NK-92 (cell line): ENCODE results near the gene VANGL1.

Experiments used
- DNase-seq: peaks from one replicate; lab custom pipeline; 2025; ENCODE audit not compliant: unreplicated experiment; lab: John Stamatoyannopoulos, UW

The VANGL1 gene

GRCh38 chr1:115666702-115667101, 24.9 kb downstream of the VANGL1 start:
- no peak for DNase-seq

GRCh38 chr1:115668579-115668978, 26.8 kb downstream of the VANGL1 start:
- no peak for DNase-seq

DNA sequence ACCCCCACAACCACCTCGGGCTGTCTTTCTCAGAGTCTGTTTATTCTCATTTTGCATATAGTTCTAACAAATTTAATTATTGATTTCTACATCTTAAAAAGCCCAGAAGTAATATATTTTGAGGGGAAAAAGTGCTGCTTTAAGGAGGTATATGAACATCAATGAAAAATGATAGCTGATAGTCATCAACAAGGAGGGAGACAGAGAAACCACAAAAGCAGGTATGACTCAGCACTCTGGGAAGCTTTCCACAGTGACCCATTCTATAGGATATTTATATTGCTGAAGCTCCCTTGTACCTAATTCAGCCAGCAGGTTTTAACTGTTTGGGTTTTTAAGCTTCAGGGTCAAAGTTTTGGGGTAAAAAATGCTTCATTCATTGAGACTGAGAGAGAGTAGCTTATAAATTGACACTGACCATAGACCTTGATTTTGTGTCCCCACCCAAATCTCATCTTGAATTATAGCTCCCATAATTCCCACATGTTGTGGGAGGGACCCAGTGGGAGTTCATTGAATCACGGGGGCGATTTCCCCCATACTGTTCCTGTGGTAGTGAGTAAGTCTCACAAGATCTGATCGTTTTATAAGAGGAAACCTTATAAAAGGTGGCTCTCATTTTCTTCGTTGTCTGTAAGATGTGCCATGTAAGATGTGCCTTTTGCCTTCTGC, 27.4 kb downstream of the VANGL1 start:
- DNase-seq = no peak

DNA sequence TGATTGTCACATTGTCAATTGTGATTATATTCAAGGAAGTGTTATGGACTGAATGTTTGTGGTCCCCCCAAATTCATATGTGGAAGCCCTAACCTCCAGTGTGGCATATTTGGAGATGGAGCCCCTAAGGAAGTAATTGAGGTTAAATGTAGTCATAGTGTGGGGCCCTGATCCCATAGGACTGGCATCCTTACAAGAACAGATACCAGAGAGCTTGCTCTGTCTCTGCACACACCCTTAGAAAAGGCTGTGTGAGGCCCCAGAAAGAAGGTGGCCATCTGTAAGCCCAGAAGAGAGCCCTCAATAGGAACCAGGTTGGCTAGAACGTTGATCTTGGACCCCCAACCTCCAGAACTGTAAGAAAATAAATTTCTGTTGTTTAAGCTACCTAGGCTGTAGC, 28.1 kb downstream of the VANGL1 start:
- DNase-seq = no peak

- no peak for DNase-seq
Observed at GRCh38 chr1:115670476-115671175, 28.9 kb downstream of the VANGL1 start.

- no peak for DNase-seq
Observed at GRCh38 chr1:115671176-115671934, 29.6 kb downstream of the VANGL1 start.

GRCh38 chr1:115672224-115673009, 30.6 kb downstream of the VANGL1 start:
- no peak for DNase-seq

DNA sequence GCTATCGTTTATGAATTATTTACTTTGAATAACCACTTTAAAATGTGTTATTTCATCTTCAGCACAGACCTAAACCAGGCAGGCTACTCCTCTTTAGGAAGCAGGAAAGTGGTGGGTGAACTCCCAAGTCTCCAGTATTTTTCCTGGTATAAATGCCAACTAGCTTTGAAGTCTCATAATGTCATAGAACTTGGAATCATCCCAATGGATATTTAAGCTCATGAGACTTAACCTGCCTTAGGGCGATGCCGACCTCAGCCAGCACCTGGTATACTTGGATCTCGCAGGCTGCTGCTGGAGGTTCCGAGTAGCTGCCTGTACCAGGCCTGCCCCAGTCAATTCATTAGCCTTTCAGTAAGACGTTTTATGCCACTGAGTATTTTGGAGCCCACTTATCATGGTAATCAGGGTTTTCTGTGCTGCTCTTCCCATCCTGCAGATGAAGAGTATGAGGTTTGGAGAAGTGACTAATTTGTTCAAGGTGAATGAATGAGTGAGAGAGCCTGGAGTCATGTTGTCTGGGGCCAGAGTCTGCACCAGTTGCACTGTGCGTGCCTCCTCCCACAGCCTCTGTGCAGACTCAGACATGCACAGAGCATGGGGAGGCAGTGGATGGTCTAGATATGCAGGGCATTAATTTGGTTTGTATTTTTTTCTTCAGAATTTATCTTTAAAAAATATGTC, 34.9 kb downstream of the VANGL1 start:
- DNase-seq = no peak

DNA sequence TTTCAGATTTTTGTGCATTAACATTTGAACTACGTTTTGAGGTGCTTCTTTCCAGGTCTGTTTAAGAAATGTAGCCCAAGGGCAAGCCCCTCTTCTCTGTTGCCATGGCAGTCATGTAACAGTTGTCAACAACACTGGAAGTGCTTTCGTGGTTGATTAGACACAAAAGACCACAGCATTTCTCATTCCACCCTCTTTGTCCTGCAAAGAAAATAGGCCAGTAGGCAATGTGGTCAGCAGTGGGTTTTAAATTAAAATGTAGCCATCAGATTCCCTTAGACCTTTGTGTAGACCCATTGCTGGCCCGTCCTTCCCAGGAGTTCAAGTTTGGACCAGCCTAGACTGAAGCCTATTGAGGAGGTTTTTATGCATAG, 35.4 kb downstream of the VANGL1 start:
- DNase-seq = no peak

GRCh38 chr1:115677565-115677964, 35.8 kb downstream of the VANGL1 start:
- no peak for DNase-seq

DNA sequence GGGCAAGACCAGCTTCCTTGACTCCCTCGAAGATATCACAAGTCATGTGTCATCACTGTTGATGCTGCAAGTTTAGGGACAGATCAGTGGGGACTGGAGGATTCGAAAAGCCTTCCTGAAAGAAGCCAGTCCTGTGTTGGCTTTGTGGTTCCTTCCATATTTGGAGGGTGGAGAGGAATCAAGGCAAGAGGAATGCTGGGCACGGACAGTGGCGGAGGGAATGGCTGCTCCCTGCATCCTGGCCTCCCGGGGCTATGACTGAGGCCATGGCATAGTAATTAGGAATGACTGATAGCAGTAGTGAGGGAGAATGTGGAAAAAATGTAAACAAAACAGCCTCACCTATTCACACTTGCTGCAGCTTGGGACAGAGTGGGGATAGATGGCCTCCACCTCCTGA, 36.4 kb downstream of the VANGL1 start:
- DNase-seq = no peak

DNA sequence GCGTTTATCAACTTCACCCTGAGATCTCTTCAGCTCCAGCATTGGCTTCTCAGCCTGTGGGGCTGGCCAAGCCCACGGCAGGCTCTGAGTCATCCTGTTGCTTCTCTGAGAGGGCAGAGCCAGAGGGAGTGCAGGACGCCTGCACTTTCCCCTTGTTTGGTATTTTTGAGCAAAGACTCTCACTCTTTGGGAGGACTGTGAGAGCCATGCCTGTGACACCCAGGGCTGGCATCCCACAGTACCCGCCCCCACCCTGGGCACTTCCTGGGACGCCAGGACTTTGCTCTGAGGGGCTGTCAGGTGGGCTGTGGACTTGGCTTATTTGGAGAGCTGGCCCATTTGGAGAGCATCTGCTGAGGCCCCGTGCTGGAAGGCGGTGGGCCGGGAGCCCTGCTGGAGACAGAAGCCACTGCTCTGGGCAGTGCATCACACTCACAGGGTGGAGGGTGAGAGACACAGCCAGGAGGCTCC, 37.4 kb downstream of the VANGL1 start:
- DNase-seq = no peak

DNA sequence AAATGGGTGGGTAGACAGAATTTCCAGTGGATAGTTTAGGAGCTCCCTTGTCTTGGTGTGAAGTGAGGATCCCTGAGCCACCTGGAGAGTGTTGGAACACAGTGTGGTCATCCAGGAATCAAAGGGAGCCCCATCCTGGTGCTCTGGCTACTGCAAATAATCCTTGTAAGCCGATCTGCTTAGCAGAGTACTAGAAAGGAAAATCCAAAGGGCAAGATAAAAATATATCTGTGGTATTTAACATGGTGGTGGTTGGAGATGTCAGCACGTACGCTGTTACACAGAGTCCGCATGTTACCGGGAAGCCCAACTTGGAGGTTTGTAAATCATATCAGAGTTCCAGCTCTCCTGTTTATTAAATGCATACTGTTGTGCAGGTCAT, 39.0 kb downstream of the VANGL1 start:
- no peak for DNase-seq

DNA sequence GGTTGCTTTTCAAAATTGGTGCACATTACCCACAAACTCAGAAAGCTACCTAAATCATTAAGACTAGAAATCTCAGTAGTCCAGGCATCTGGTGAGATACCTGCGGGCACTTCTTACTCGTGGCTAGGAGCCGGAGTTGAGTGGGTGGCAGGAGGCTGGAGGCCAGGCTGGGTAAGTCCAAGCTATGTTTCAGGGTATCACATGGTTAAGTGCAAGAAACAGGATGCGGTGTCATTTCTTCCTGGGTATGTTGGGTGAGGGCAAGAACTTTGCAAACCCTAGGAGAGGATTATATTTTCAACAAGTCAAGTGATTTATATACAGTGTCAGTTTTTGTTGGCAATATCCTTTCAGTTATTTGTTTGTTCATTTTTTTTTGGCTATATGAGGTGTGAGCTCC, 41.0 kb downstream of the VANGL1 start:
- no peak for DNase-seq

- no peak for DNase-seq
Observed at GRCh38 chr1:115685029-115685705, 43.4 kb downstream of the VANGL1 start.

DNA sequence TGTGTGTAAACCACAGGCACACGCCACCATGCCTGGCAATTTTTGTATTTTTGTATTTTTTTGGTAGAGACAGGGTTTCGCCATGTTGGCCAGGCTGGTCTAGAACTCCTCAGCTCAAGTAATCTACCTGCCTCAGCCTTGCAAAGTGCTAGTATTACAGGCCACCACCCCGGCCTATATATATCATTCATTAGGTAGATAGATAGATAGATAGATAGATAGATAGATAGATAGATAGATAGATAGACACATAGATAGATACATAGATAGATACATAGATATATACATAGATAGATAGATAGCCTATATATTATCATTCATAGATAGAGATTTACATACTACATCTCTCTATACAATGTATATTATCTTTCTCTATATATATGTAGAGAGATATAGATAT, 46.0 kb downstream of the VANGL1 start:
- DNase-seq = no peak

DNA sequence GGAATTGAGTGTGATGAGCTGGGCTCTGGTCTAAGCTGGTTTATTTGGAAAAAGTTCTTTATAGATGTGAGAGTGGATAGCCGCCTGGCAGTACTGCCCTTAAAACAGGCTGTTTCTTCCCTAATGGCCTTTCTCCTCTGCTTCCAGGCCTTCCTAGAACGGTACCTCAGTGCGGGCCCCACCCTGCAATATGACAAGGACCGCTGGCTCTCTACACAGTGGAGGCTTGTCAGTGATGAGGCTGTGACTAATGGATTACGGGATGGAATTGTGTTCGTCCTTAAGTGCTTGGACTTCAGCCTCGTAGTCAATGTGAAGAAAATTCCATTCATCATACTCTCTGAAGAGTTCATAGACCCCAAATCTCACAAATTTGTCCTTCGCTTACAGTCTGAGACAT, 49.2 kb downstream of the VANGL1 start:
- no peak for DNase-seq

DNA sequence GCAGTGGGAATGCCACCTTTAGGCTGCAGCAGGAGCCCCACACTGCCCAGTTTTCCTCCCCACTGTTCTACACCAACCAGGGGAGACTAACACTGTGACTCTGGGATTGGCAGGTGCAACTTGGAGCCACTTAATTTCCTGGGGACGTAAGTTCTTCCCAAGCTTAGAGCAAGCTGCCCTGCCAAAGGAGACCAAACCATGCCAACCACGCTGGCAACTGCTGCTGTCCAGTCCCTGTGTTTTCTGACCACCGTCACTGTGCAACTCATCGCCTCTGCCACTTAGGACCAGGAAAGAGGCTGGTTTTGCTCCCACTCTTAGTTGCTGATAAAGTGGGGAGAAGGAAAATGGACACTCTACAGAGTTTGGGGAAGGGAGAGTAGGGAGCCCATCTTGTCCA, 50.5 kb downstream of the VANGL1 start:
- no peak for DNase-seq

DNA sequence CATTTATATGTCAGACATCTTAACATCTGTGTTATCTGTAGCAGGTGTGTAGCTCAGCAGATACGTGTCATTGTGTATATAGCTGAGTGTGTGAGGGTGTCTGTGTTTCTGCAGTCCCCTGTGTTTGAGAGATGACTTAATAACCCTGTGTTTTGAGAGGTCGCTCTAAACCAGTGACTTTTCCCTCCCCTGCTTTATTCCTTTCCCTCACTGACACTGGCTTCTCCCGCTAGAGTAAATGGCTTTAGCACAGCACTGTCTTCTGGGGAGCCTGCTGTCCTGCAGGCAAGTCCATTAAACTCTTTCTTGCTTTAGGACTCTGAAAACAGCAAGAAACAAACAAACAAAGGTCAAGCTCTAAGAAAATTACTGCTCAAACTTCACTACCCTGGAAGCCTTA, 53.0 kb downstream of the VANGL1 start:
- DNase-seq = no peak

GRCh38 chr1:115697619-115698018, 55.8 kb downstream of the VANGL1 start:
- DNase-seq = no peak
